Activated T-helper 2 cell treated with anti-CD3 and anti-CD28 coated beads, Interferon-gamma antibody, Interleukin-2, Interleukin-4, amounts not matched to agents 10 μg/mL and 5 μg/mL and 100 μg/mL, durations not matched to agents 14 hours and 24 hours and 36 hours (primary cell): ENCODE measurements around the gene MYRIP. TPM values are rescaled to one million over a fixed set of nuclear protein-coding genes. Genes with fewer than 3 reads are reported as not detected.

Experiments used
- DNase-seq: peaks from one replicate; pipeline ENCODE4 v3.0.0; 2021; ENCODE audit warnings: low spot score
- H3K27ac Mint-ChIP-seq: one replicate; pipeline ENCODE4 v1.8.0; 2021; ENCODE audit warnings: mixed read lengths
- H3K27me3 Mint-ChIP-seq: one replicate; pipeline ENCODE4 v1.8.0; 2021; ENCODE audit warnings: low read depth, mixed read lengths
- H3K36me3 Mint-ChIP-seq: one replicate; pipeline ENCODE4 v1.8.0; 2021; ENCODE audit warnings: low read depth, mixed read lengths
- H3K4me1 Mint-ChIP-seq: one replicate; pipeline ENCODE4 v1.8.0; 2021; ENCODE audit warnings: low read depth, mixed read lengths
- H3K4me3 Mint-ChIP-seq: one replicate; pipeline ENCODE4 v1.8.0; 2021; ENCODE audit warnings: low read depth, mild to moderate bottlenecking, moderate library complexity, mixed read lengths
- H3K9me3 Mint-ChIP-seq: one replicate; pipeline ENCODE4 v1.8.0; 2021; ENCODE audit warnings: mixed read lengths
- intact Hi-C: fragments of 100-400 bp; cut with micrococcal nuclease; formaldehyde crosslinking; loops from one replicate; pipeline ENCODE4 v1.15.1; 2023
- total RNA-seq: library from RNA; stranded (reverse); gene quantifications from 2 replicates; pipeline ENCODE4 v1.2.3, GENCODE V29; 2022

Gene MYRIP
- total RNA-seq, 1 donor from 2014 or later, result not detected

- DNase-seq, result no peak
- intact Hi-C loops, result no loop called here
- Mint-ChIP-seq H3K4me1 (no peaks in the 10 kb centered on the region), H3K27me3 (no peaks in the 10 kb centered on the region), H3K9me3 (no peaks in the 10 kb centered on the region), H3K4me3 (no peak overlapping the region), H3K27ac (no peak overlapping the region), H3K36me3 (no peaks in the 10 kb centered on the region)
These were observed 110.9 kb downstream of the MYRIP start for GRCh38 chr3:39920271-39920670.

GRCh38 chr3:39927479-39927878, 118.1 kb downstream of the MYRIP start:
- no peaks in the 10 kb centered on the region for H3K4me1 Mint-ChIP-seq
- no peak for DNase-seq
- intact Hi-C loops, result no loop called here
- H3K27ac Mint-ChIP-seq, result no peak overlapping the region
- no peak overlapping the region for H3K4me3 Mint-ChIP-seq
- no peaks in the 10 kb centered on the region for H3K36me3 Mint-ChIP-seq
- H3K9me3 Mint-ChIP-seq, result no peaks in the 10 kb centered on the region
- no peaks in the 10 kb centered on the region for H3K27me3 Mint-ChIP-seq

GRCh38 chr3:39933986-39934693, 124.7 kb downstream of the MYRIP start:
- intact Hi-C loops, result no loop called here
- H3K4me1 Mint-ChIP-seq, result no peaks in the 10 kb centered on the region
- no peak overlapping the region for H3K27ac Mint-ChIP-seq
- no peaks in the 10 kb centered on the region for H3K36me3 Mint-ChIP-seq
- no peak overlapping the region for H3K4me3 Mint-ChIP-seq
- no peaks in the 10 kb centered on the region for H3K9me3 Mint-ChIP-seq
- no peaks in the 10 kb centered on the region for H3K27me3 Mint-ChIP-seq
- DNase-seq, result no peak

GRCh38 chr3:39934696-39935095, 125.3 kb downstream of the MYRIP start:
- Mint-ChIP-seq H3K27me3 (no peaks in the 10 kb centered on the region), H3K9me3 (no peaks in the 10 kb centered on the region), H3K4me1 (no peaks in the 10 kb centered on the region), H3K4me3 (no peak overlapping the region), H3K27ac (no peak overlapping the region), H3K36me3 (no peaks in the 10 kb centered on the region)
- DNase-seq, result no peak
- intact Hi-C loops, result no loop called here

- no peaks in the 10 kb centered on the region for H3K4me1 Mint-ChIP-seq
- H3K9me3 Mint-ChIP-seq, result no peaks in the 10 kb centered on the region
- H3K4me3 Mint-ChIP-seq, result no peak overlapping the region
- intact Hi-C loops, result no loop called here
- H3K27ac Mint-ChIP-seq, result no peak overlapping the region
- H3K36me3 Mint-ChIP-seq, result no peaks in the 10 kb centered on the region
- no peak for DNase-seq
- H3K27me3 Mint-ChIP-seq, result no peaks in the 10 kb centered on the region
These were observed 125.9 kb downstream of the MYRIP start for GRCh38 chr3:39935261-39935660.

GRCh38 chr3:39936848-39937247, 127.4 kb downstream of the MYRIP start:
- H3K36me3 Mint-ChIP-seq, result no peaks in the 10 kb centered on the region
- no peaks in the 10 kb centered on the region for H3K27me3 Mint-ChIP-seq
- no peak overlapping the region for H3K4me3 Mint-ChIP-seq
- intact Hi-C loops, result no loop called here
- H3K4me1 Mint-ChIP-seq, result no peaks in the 10 kb centered on the region
- H3K9me3 Mint-ChIP-seq, result no peaks in the 10 kb centered on the region
- DNase-seq, result no peak
- H3K27ac Mint-ChIP-seq, result no peak overlapping the region

- Mint-ChIP-seq H3K4me3 (no peak overlapping the region), H3K27me3 (no peaks in the 10 kb centered on the region), H3K4me1 (no peaks in the 10 kb centered on the region), H3K36me3 (no peaks in the 10 kb centered on the region), H3K27ac (no peak overlapping the region), H3K9me3 (no peaks in the 10 kb centered on the region)
- intact Hi-C loops, result no loop called here
- no peak for DNase-seq
These were observed 127.9 kb downstream of the MYRIP start for GRCh38 chr3:39937315-39937714.

GRCh38 chr3:39937874-39938273, 128.5 kb downstream of the MYRIP start:
- H3K27me3 Mint-ChIP-seq, result no peaks in the 10 kb centered on the region
- no peak overlapping the region for H3K27ac Mint-ChIP-seq
- no peaks in the 10 kb centered on the region for H3K4me1 Mint-ChIP-seq
- intact Hi-C loops, result no loop called here
- H3K36me3 Mint-ChIP-seq, result no peaks in the 10 kb centered on the region
- DNase-seq, result no peak
- no peaks in the 10 kb centered on the region for H3K9me3 Mint-ChIP-seq
- H3K4me3 Mint-ChIP-seq, result no peak overlapping the region

GRCh38 chr3:39941931-39942330, 132.5 kb downstream of the MYRIP start:
- intact Hi-C loops, result no loop called here
- no peaks in the 10 kb centered on the region for H3K9me3 Mint-ChIP-seq
- no peak overlapping the region for H3K27ac Mint-ChIP-seq
- DNase-seq, result no peak
- no peaks in the 10 kb centered on the region for H3K27me3 Mint-ChIP-seq
- H3K36me3 Mint-ChIP-seq, result no peaks in the 10 kb centered on the region
- H3K4me1 Mint-ChIP-seq, result no peaks in the 10 kb centered on the region
- no peak overlapping the region for H3K4me3 Mint-ChIP-seq

- Mint-ChIP-seq H3K4me1 (no peaks in the 10 kb centered on the region), H3K27ac (no peak overlapping the region), H3K4me3 (no peak overlapping the region), H3K27me3 (no peaks in the 10 kb centered on the region), H3K9me3 (no peaks in the 10 kb centered on the region), H3K36me3 (no peaks in the 10 kb centered on the region)
- no peak for DNase-seq
- intact Hi-C loops, result no loop called here
These were observed 151.2 kb downstream of the MYRIP start for GRCh38 chr3:39960515-39961191.

- H3K27ac Mint-ChIP-seq, result no peak overlapping the region
- no peaks in the 10 kb centered on the region for H3K27me3 Mint-ChIP-seq
- no peak overlapping the region for H3K4me3 Mint-ChIP-seq
- H3K4me1 Mint-ChIP-seq, result no peaks in the 10 kb centered on the region
- no peaks in the 10 kb centered on the region for H3K9me3 Mint-ChIP-seq
- no peaks in the 10 kb centered on the region for H3K36me3 Mint-ChIP-seq
- no peak for DNase-seq
- intact Hi-C loops, result no loop called here
These were observed 151.8 kb downstream of the MYRIP start for GRCh38 chr3:39961230-39961629.

GRCh38 chr3:39962581-39962980, 153.2 kb downstream of the MYRIP start:
- Mint-ChIP-seq H3K4me3 (no peak overlapping the region), H3K27me3 (peaks cover 2% of the 10 kb centered on the region), H3K4me1 (no peaks in the 10 kb centered on the region), H3K27ac (no peak overlapping the region), H3K9me3 (no peaks in the 10 kb centered on the region), H3K36me3 (no peaks in the 10 kb centered on the region)
- DNase-seq, result no peak
- intact Hi-C loops, result no loop called here

- intact Hi-C loops, result no loop called here
- H3K27ac Mint-ChIP-seq, result no peak overlapping the region
- H3K9me3 Mint-ChIP-seq, result no peaks in the 10 kb centered on the region
- no peak overlapping the region for H3K4me3 Mint-ChIP-seq
- no peaks in the 10 kb centered on the region for H3K36me3 Mint-ChIP-seq
- no peak for DNase-seq
- H3K27me3 Mint-ChIP-seq, result peaks cover 2% of the 10 kb centered on the region
- no peaks in the 10 kb centered on the region for H3K4me1 Mint-ChIP-seq
These were observed 156.1 kb downstream of the MYRIP start for GRCh38 chr3:39965461-39965860.
